Panc1 (cell line): ENCODE results near the gene OPA3. TPM values are rescaled to one million over a fixed set of nuclear protein-coding genes. Genes with fewer than 3 reads are reported as not detected.

Source experiments
- ATAC-seq: fragments of 200-7000 bp; cut with Tn5 transposase; 2 replicates; pipeline ENCODE4 v1.9.1; 2020; ENCODE audit warnings: mild to moderate bottlenecking, moderate library complexity
- BruUV-seq: library from RNA; stranded (reverse); fragments of 400-500 nt; replicated peaks from 2 replicates; lab custom pipeline; 2021; lab: Mats Ljungman, UMichigan
- CTCF ChIA-PET: fragments of 300-600 bp; sonication (Branson Sonifier 250); formaldehyde crosslinking; loops from one replicate; lab custom pipeline; 2022; ENCODE audit warnings: antibody characterized with exemption; lab: Charles Lee
- POLR2A ChIA-PET: fragments of 300-600 bp; sonication (Branson Sonifier 250); formaldehyde crosslinking; loops from one replicate; lab custom pipeline; 2022; ENCODE audit warnings: antibody characterized with exemption; lab: Charles Lee
- DNase-seq: peaks from one replicate; pipeline ENCODE4 v3.0.0-alpha.2; 2010; ENCODE audit warnings: low read depth, low spot score
- H3K27ac ChIP-seq: 2 replicates; pipeline ENCODE4 v1.5.1; 2011; ENCODE audit warnings: mild to moderate bottlenecking, low read length, inconsistent platforms
- H3K27me3 ChIP-seq: fragments of 200-500 bp; sonication (Bioruptor generic); 2 replicates; pipeline ENCODE4 v1.6.0; 2014; ENCODE audit warnings: low read length, inconsistent platforms; ENCODE audit not compliant: control insufficient read depth, insufficient read depth
- H3K36me3 ChIP-seq: fragments of 200-500 bp; sonication (Bioruptor generic); 2 replicates; pipeline ENCODE4 v1.5.1; 2014; ENCODE audit warnings: inconsistent platforms, mild to moderate bottlenecking, low read length, moderate library complexity; ENCODE audit not compliant: control insufficient read depth, insufficient read depth
- H3K4me1 ChIP-seq: 2 replicates; pipeline ENCODE4 v1.5.1; 2011; ENCODE audit warnings: inconsistent platforms, mild to moderate bottlenecking, low read length, moderate library complexity; ENCODE audit not compliant: control insufficient read depth, insufficient read depth
- H3K4me3 ChIP-seq, 2 experiments: 2 replicates each; pipeline ENCODE4 v1.5.1; 2011 to 2012; ENCODE audit warnings: low read depth in 2 of 2, low read length in 2 of 2, mild to moderate bottlenecking in 2 of 2, inconsistent platforms in 1 of 2, moderate library complexity in 1 of 2
- H3K9me3 ChIP-seq: fragments of 200-500 bp; sonication (Bioruptor generic); 2 replicates; pipeline ENCODE4 v1.5.1; 2014; ENCODE audit warnings: low read depth, mild to moderate bottlenecking, inconsistent platforms, low read length, moderate library complexity; ENCODE audit not compliant: control insufficient read depth, insufficient read depth
- POLR2AphosphoS5 ChIP-seq: IDR thresholded peaks from 2 replicates; pipeline ENCODE4 v1.6.1; 2012; ENCODE audit warnings: mild to moderate bottlenecking, low read depth, low read length, moderate library complexity
- REST ChIP-seq, 2 experiments: IDR thresholded peaks; 2 replicates each; pipeline ENCODE4 v1.6.1; 2011 to 2012; ENCODE audit warnings: low read depth in 2 of 2, control low read depth in 1 of 2, low read length in 1 of 2, mild to moderate bottlenecking in 1 of 2, moderate library complexity in 1 of 2; ENCODE audit not compliant: insufficient read depth in 1 of 2
- SIN3A ChIP-seq: IDR thresholded peaks from 2 replicates; pipeline ENCODE4 v1.6.1; 2012; ENCODE audit warnings: low read depth, mild to moderate bottlenecking, low read length, moderate library complexity, borderline replicate concordance; ENCODE audit not compliant: insufficient read depth
- TCF7L2 ChIP-seq: IDR thresholded peaks from 2 replicates; pipeline ENCODE4 v1.6.1; 2011; ENCODE audit warnings: mild to moderate bottlenecking, low read depth, low read length, inconsistent platforms
- in situ Hi-C: cut with HindIII; loops from 2 replicates; pipeline ENCODE4 v1.10.0; 2016; ENCODE audit warnings: low sequenced_read_pairs, low pct_unique_long_range_greater_than_20kb
- intact Hi-C: fragments of 100-400 bp; cut with micrococcal nuclease; formaldehyde crosslinking; loops from one replicate; pipeline ENCODE4 v1.10.0; 2022; ENCODE audit not compliant: unreplicated experiment
- total RNA-seq: library from RNA; stranded (reverse); gene quantifications from one replicate; pipeline ENCODE4 v1.2.1, GENCODE V29; 2021; ENCODE audit not compliant: unreplicated experiment
- TF ChIP-seq, protein P1 (sequence below): fragments of 450-650 bp; IDR thresholded peaks from 2 replicates; pipeline ENCODE4 v1.5.1; 2017; ENCODE audit warnings: mild to moderate bottlenecking

OPA3 gene
- total RNA-seq, 1 experiment from 2014 or later, result 20.3 TPM

DNA sequence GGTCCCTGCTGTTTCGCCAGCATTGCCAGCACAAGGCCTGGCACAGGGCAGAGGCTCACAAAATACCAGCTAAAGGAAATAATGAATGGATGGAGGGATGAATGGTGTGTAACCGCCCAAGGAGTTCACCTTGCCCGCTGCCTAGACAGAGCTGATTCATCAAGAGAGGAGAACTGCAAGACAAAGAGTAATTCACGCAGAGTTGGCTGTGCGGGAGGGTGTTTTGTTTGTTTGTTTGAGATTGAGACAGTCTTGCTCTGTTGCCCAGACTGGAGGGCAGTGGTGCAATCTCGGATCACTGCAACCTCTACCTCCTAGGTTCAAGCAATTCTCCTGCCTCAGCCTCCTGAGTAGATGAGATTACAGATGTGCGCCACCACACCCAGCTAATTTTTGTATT lies 3.0 kb downstream of the OPA3 start:
- ATAC-seq, result no peak
- BruUV-seq, result TSS peak; percentile 9
- TF ChIP-seq, protein P1, sequence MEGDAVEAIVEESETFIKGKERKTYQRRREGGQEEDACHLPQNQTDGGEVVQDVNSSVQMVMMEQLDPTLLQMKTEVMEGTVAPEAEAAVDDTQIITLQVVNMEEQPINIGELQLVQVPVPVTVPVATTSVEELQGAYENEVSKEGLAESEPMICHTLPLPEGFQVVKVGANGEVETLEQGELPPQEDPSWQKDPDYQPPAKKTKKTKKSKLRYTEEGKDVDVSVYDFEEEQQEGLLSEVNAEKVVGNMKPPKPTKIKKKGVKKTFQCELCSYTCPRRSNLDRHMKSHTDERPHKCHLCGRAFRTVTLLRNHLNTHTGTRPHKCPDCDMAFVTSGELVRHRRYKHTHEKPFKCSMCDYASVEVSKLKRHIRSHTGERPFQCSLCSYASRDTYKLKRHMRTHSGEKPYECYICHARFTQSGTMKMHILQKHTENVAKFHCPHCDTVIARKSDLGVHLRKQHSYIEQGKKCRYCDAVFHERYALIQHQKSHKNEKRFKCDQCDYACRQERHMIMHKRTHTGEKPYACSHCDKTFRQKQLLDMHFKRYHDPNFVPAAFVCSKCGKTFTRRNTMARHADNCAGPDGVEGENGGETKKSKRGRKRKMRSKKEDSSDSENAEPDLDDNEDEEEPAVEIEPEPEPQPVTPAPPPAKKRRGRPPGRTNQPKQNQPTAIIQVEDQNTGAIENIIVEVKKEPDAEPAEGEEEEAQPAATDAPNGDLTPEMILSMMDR, result no peak
- TF ChIP-seq REST (IDR thresholded peaks at IDR 0.05; ENCODE audit: insufficient read depth in 1 of 2, low read depth in 2 of 2, low read length in 1 of 2) (no peak), POLR2AphosphoS5 (no peak)
- Histone ChIP-seq H3K36me3 (no peaks in the 10 kb centered on the region), H3K4me1 (peaks cover 26% of the 10 kb centered on the region), H3K27ac (peak overlapping the region; percentile 51), H3K27me3 (no peaks in the 10 kb centered on the region), H3K9me3 (no peaks in the 10 kb centered on the region), H3K4me3 (no peak overlapping the region)
- ChIA-PET CTCF (no interaction called here), POLR2A (no interaction called here)
- DNase-seq, result no peak
- in situ Hi-C loops (no loop called here), intact Hi-C loops (no loop called here)

- Histone ChIP-seq H3K36me3 (no peaks in the 10 kb centered on the region), H3K27ac (no peak overlapping the region), H3K9me3 (no peaks in the 10 kb centered on the region), H3K27me3 (no peaks in the 10 kb centered on the region), H3K4me3 (no peak overlapping the region), H3K4me1 (peaks cover 20% of the 10 kb centered on the region)
- CTCF ChIA-PET, result no interaction called here
- DNase-seq (no peak), ATAC-seq (no peak)
- BruUV-seq, result no TSS peak
- TF ChIP-seq REST (IDR thresholded peaks at IDR 0.05; ENCODE audit: insufficient read depth in 1 of 2, low read depth in 2 of 2, low read length in 1 of 2) (no peak), POLR2AphosphoS5 (no peak), TCF7L2 (no peak), SIN3A (no peak)
- TF ChIP-seq, protein P1, result no peak
- intact Hi-C loops, result no loop called here
- POLR2A ChIA-PET, result no interaction called here
- in situ Hi-C loops, result no loop called here
Observed at GRCh38 chr19:45578861-45579260, 5.7 kb downstream of the OPA3 start.
